Muscle layer of duodenum (tissue), 2 donors: ENCODE measurements around the gene ITCH.

Experiments used
- H3K27ac ChIP-seq: one replicate; pipeline ENCODE4 v1.7.0; 2013; ENCODE audit warnings: mild to moderate bottlenecking, low read length
- H3K27me3 ChIP-seq: one replicate; pipeline ENCODE4 v1.7.0; 2013; ENCODE audit warnings: low read depth, mild to moderate bottlenecking, control low read depth, low read length
- H3K36me3 ChIP-seq, 2 donors: one replicate each; pipeline ENCODE4 v1.7.0; 2013; ENCODE audit warnings: low read length in 2 of 2, control low read depth in 1 of 2, mild to moderate bottlenecking in 1 of 2; ENCODE audit not compliant: insufficient read depth in 2 of 2, control insufficient read depth in 1 of 2
- H3K4me1 ChIP-seq, 2 donors: one replicate each; pipeline ENCODE4 v1.7.0; 2013; ENCODE audit warnings: low read length in 2 of 2, mild to moderate bottlenecking in 2 of 2, control low read depth in 1 of 2, moderate library complexity in 1 of 2; ENCODE audit not compliant: insufficient read depth in 2 of 2, control insufficient read depth in 1 of 2
- H3K4me3 ChIP-seq, 2 donors: one replicate each; pipeline ENCODE4 v1.7.0; 2013; ENCODE audit warnings: low read length in 2 of 2, low read depth in 1 of 2, mild to moderate bottlenecking in 1 of 2
- H3K9me3 ChIP-seq, 2 donors: one replicate each; pipeline ENCODE4 v1.7.0; 2013; ENCODE audit warnings: low read length in 2 of 2, control low read depth in 1 of 2, mild to moderate bottlenecking in 1 of 2; ENCODE audit not compliant: control insufficient read depth in 1 of 2
- donor health status: healthy.

ITCH gene

GRCh38 chr20:34445177-34446065 lies 82.3 kb downstream of the ITCH start:
- H3K9me3 ChIP-seq: no peaks in the 10 kb centered on the region
- H3K36me3 ChIP-seq: peaks cover 39 to 45% of the 10 kb centered on the region in 2 donors
- H3K4me1 ChIP-seq: no peaks in the 10 kb centered on the region
- no peaks in the 10 kb centered on the region for H3K27me3 ChIP-seq
- H3K4me3 ChIP-seq: no peak overlapping the region
- no peak overlapping the region for H3K27ac ChIP-seq

GRCh38 chr20:34448517-34448916 lies 85.4 kb downstream of the ITCH start:
- H3K36me3 ChIP-seq: peaks cover 44 to 49% of the 10 kb centered on the region in 2 donors

GRCh38 chr20:34449674-34450592 lies 86.9 kb downstream of the ITCH start:
- H3K4me3 ChIP-seq: no peak overlapping the region
- no peaks in the 10 kb centered on the region for H3K27me3 ChIP-seq
- peaks cover 0 to 6% of the 10 kb centered on the region in 2 donors for H3K4me1 ChIP-seq
- H3K27ac ChIP-seq: no peak overlapping the region
- no peaks in the 10 kb centered on the region for H3K9me3 ChIP-seq
- H3K36me3 ChIP-seq: peaks cover 34 to 46% of the 10 kb centered on the region in 2 donors

More at GRCh38 chr20:34448517-34448916, 85.4 kb downstream of the ITCH start:
- Histone ChIP-seq H3K27ac (no peak overlapping the region), H3K27me3 (no peaks in the 10 kb centered on the region), H3K4me3 (no peak overlapping the region), H3K4me1 (peaks cover 0 to 6% of the 10 kb centered on the region in 2 donors), H3K9me3 (no peaks in the 10 kb centered on the region)

GRCh38 chr20:34452281-34452982 lies 89.4 kb downstream of the ITCH start:
- peaks cover 22 to 28% of the 10 kb centered on the region in 2 donors for H3K36me3 ChIP-seq
- H3K4me3 ChIP-seq: no peak overlapping the region
- peaks cover 0 to 6% of the 10 kb centered on the region in 2 donors for H3K4me1 ChIP-seq
- H3K9me3 ChIP-seq: no peaks in the 10 kb centered on the region
- H3K27me3 ChIP-seq: no peaks in the 10 kb centered on the region
- H3K27ac ChIP-seq: no peak overlapping the region

- H3K4me3 ChIP-seq: no peak overlapping the region
- no peak overlapping the region for H3K27ac ChIP-seq
- H3K27me3 ChIP-seq: no peaks in the 10 kb centered on the region
- H3K4me1 ChIP-seq: no peaks in the 10 kb centered on the region
- H3K9me3 ChIP-seq: no peaks in the 10 kb centered on the region
- H3K36me3 ChIP-seq: peaks cover 18 to 29% of the 10 kb centered on the region in 2 donors
Observed at GRCh38 chr20:34458631-34459030, 95.6 kb downstream of the ITCH start.

GRCh38 chr20:34459209-34459897 lies 96.3 kb downstream of the ITCH start:
- no peak overlapping the region for H3K27ac ChIP-seq
- no peaks in the 10 kb centered on the region for H3K4me1 ChIP-seq
- no peaks in the 10 kb centered on the region for H3K9me3 ChIP-seq
- H3K27me3 ChIP-seq: no peaks in the 10 kb centered on the region
- peaks cover 20 to 29% of the 10 kb centered on the region in 2 donors for H3K36me3 ChIP-seq
- no peak overlapping the region for H3K4me3 ChIP-seq

- peaks cover 20 to 33% of the 10 kb centered on the region in 2 donors for H3K36me3 ChIP-seq
- no peaks in the 10 kb centered on the region for H3K27me3 ChIP-seq
- no peak overlapping the region for H3K27ac ChIP-seq
- no peaks in the 10 kb centered on the region for H3K9me3 ChIP-seq
- no peaks in the 10 kb centered on the region for H3K4me1 ChIP-seq
- no peak overlapping the region for H3K4me3 ChIP-seq
Observed at GRCh38 chr20:34461779-34462087, 98.7 kb downstream of the ITCH start.

- Histone ChIP-seq H3K36me3 (peaks cover 12 to 26% of the 10 kb centered on the region in 2 donors), H3K9me3 (no peaks in the 10 kb centered on the region), H3K4me3 (no peak overlapping the region), H3K27me3 (no peaks in the 10 kb centered on the region), H3K27ac (no peak overlapping the region), H3K4me1 (peaks cover 0 to 4% of the 10 kb centered on the region in 2 donors)
Observed at GRCh38 chr20:34468951-34469350, 105.9 kb downstream of the ITCH start.

- no peak overlapping the region for H3K4me3 ChIP-seq
- peaks cover 12 to 28% of the 10 kb centered on the region in 2 donors for H3K36me3 ChIP-seq
- H3K27ac ChIP-seq: peak overlapping the region; percentile 12
- peaks cover 0 to 8% of the 10 kb centered on the region in 2 donors for H3K4me1 ChIP-seq
- H3K27me3 ChIP-seq: no peaks in the 10 kb centered on the region
- H3K9me3 ChIP-seq: no peaks in the 10 kb centered on the region
Observed at GRCh38 chr20:34472246-34472925, 109.3 kb downstream of the ITCH start.

- Histone ChIP-seq H3K36me3 (peaks cover 12 to 36% of the 10 kb centered on the region in 2 donors), H3K9me3 (no peaks in the 10 kb centered on the region), H3K27me3 (no peaks in the 10 kb centered on the region), H3K27ac (no peak overlapping the region), H3K4me3 (no peak overlapping the region), H3K4me1 (peaks cover 0 to 8% of the 10 kb centered on the region in 2 donors)
Observed at GRCh38 chr20:34473262-34473883, 110.3 kb downstream of the ITCH start.
